Osteocyte (in vitro differentiated cells): Measurements from ENCODE around the gene ERBB3. TPM values are rescaled to one million over a fixed set of nuclear protein-coding genes. Genes with fewer than 3 reads are reported as not detected.

ENCODE experiments used
- DNase-seq: peaks from one replicate; pipeline ENCODE4 v3.0.0; 2021; ENCODE audit warnings: mixed read lengths; ENCODE audit not compliant: unreplicated experiment; ENCODE audit errors: extremely low spot score
- H3K27ac Mint-ChIP-seq: one replicate; pipeline ENCODE4 v1.8.0; 2021; ENCODE audit warnings: mild to moderate bottlenecking, mixed read lengths; ENCODE audit not compliant: unreplicated experiment
- H3K27me3 Mint-ChIP-seq: one replicate; pipeline ENCODE4 v1.8.0; 2021; ENCODE audit warnings: mixed read lengths; ENCODE audit not compliant: unreplicated experiment
- H3K36me3 Mint-ChIP-seq: one replicate; pipeline ENCODE4 v1.8.0; 2021; ENCODE audit warnings: mixed read lengths; ENCODE audit not compliant: unreplicated experiment
- H3K4me1 Mint-ChIP-seq: one replicate; pipeline ENCODE4 v1.8.0; 2021; ENCODE audit warnings: mixed read lengths; ENCODE audit not compliant: unreplicated experiment
- H3K4me3 Mint-ChIP-seq: one replicate; pipeline ENCODE4 v1.8.0; 2021; ENCODE audit warnings: mild to moderate bottlenecking, moderate library complexity, mixed read lengths; ENCODE audit not compliant: unreplicated experiment
- H3K9me3 Mint-ChIP-seq: one replicate; pipeline ENCODE4 v1.8.0; 2021; ENCODE audit warnings: mixed read lengths; ENCODE audit not compliant: unreplicated experiment
- total RNA-seq: library from RNA; stranded (reverse); gene quantifications from 2 replicates; pipeline ENCODE4 v1.2.1, GENCODE V29; 2021
- TF ChIP-seq, protein P1 (sequence below): fragments of 200-600 bp; sonication (generic); IDR thresholded peaks from 2 replicates; pipeline ENCODE4 v1.5.0; 2021; ENCODE audit warnings: antibody characterized with exemption, mild to moderate bottlenecking, moderate library complexity

Gene ERBB3
- total RNA-seq, 1 donor from 2014 or later, result 1.2 TPM

DNA sequence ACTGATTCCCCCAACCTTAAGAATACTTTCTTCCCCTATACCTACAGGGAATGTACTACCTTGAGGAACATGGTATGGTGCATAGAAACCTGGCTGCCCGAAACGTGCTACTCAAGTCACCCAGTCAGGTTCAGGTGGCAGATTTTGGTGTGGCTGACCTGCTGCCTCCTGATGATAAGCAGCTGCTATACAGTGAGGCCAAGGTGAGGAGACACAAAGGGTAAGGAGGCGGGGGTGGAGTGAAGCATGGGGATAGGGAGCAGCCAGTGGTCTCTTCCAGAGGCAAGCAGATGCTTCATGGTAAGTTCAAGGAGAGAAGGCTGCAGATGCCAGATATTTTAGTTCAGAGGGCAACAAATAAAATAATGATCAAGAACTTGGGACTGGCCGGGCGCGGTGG, 17.8 kb downstream of the ERBB3 start:
- H3K27me3 Mint-ChIP-seq, result peaks cover 8% of the 10 kb centered on the region

DNA sequence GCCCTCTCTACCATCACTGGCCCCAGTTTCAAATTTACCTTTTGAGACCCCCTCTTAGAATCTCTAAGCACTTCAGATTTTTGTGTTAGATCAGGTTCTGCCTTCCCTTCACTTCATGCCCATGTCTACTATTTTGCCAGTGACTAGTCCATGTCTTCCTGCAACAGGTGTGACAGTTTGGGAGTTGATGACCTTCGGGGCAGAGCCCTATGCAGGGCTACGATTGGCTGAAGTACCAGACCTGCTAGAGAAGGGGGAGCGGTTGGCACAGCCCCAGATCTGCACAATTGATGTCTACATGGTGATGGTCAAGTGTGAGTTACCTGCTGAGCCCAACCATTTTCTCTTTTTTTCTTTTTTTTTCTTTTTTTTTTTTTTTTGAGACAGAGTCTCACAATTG, 18.6 kb downstream of the ERBB3 start:
- TF ChIP-seq, protein P1, sequence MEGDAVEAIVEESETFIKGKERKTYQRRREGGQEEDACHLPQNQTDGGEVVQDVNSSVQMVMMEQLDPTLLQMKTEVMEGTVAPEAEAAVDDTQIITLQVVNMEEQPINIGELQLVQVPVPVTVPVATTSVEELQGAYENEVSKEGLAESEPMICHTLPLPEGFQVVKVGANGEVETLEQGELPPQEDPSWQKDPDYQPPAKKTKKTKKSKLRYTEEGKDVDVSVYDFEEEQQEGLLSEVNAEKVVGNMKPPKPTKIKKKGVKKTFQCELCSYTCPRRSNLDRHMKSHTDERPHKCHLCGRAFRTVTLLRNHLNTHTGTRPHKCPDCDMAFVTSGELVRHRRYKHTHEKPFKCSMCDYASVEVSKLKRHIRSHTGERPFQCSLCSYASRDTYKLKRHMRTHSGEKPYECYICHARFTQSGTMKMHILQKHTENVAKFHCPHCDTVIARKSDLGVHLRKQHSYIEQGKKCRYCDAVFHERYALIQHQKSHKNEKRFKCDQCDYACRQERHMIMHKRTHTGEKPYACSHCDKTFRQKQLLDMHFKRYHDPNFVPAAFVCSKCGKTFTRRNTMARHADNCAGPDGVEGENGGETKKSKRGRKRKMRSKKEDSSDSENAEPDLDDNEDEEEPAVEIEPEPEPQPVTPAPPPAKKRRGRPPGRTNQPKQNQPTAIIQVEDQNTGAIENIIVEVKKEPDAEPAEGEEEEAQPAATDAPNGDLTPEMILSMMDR, result no peak
- Mint-ChIP-seq H3K4me1 (peaks cover 6% of the 10 kb centered on the region), H3K9me3 (no peaks in the 10 kb centered on the region), H3K36me3 (no peaks in the 10 kb centered on the region), H3K4me3 (no peak overlapping the region), H3K27me3 (peaks cover 8% of the 10 kb centered on the region), H3K27ac (no peak overlapping the region)
- no peak for DNase-seq

More for the DNA sequence above, 17.8 kb downstream of the ERBB3 start:
- TF ChIP-seq, protein P1, result no peak
- H3K36me3 Mint-ChIP-seq, result no peaks in the 10 kb centered on the region
- H3K9me3 Mint-ChIP-seq, result peaks cover 3% of the 10 kb centered on the region
- H3K4me3 Mint-ChIP-seq, result no peak overlapping the region
- H3K27ac Mint-ChIP-seq, result no peak overlapping the region
- no peak for DNase-seq
- H3K4me1 Mint-ChIP-seq, result no peaks in the 10 kb centered on the region

DNA sequence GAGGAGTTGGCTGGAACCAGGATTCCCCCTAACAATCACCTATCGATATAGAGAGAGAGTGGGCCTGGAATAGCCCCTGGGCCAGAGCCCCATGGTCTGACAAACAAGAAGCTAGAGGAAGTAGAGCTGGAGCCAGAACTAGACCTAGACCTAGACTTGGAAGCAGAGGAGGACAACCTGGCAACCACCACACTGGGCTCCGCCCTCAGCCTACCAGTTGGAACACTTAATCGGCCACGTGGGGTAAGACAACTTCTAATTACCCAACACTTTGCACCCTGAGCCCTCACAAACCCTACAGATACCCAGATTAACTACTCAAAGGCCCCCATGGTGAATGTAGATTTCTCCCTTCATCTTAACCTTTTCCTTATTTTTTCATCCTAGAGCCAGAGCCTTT, 19.8 kb downstream of the ERBB3 start:
- H3K4me1 Mint-ChIP-seq, result peaks cover 16% of the 10 kb centered on the region
- no peak overlapping the region for H3K27ac Mint-ChIP-seq
- TF ChIP-seq, protein P1, result no peak
- no peak for DNase-seq
- no peak overlapping the region for H3K4me3 Mint-ChIP-seq
- H3K9me3 Mint-ChIP-seq, result no peaks in the 10 kb centered on the region
- peaks cover 8% of the 10 kb centered on the region for H3K27me3 Mint-ChIP-seq
- H3K36me3 Mint-ChIP-seq, result no peaks in the 10 kb centered on the region

DNA sequence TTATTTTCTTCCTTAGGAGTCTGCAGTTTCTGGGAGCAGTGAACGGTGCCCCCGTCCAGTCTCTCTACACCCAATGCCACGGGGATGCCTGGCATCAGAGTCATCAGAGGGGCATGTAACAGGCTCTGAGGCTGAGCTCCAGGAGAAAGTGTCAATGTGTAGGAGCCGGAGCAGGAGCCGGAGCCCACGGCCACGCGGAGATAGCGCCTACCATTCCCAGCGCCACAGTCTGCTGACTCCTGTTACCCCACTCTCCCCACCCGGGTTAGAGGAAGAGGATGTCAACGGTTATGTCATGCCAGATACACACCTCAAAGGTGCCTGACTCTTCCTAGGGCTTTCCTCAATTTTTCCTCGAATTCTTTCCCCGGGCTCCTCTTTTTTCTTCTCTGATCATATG, 21.1 kb downstream of the ERBB3 start:
- no peak for DNase-seq
- Mint-ChIP-seq H3K4me3 (no peak overlapping the region), H3K27me3 (peaks cover 5% of the 10 kb centered on the region), H3K9me3 (no peaks in the 10 kb centered on the region), H3K27ac (no peak overlapping the region), H3K4me1 (peaks cover 24% of the 10 kb centered on the region), H3K36me3 (no peaks in the 10 kb centered on the region)
- TF ChIP-seq, protein P1, result no peak

DNA sequence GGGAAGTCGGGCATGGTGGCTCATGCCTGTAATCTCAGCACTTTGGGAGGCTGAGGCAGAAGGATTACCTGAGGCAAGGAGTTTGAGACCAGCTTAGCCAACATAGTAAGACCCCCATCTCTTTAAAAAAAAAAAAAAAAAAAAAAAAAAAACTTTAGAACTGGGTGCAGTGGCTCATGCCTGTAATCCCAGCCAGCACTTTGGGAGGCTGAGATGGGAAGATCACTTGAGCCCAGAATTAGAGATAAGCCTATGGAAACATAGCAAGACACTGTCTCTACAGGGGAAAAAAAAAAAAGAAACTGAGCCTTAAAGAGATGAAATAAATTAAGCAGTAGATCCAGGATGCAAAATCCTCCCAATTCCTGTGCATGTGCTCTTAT, 22.7 kb downstream of the ERBB3 start:
- no peak overlapping the region for H3K4me3 Mint-ChIP-seq
- H3K9me3 Mint-ChIP-seq, result no peaks in the 10 kb centered on the region
- H3K36me3 Mint-ChIP-seq, result peaks cover 8% of the 10 kb centered on the region
- no peaks in the 10 kb centered on the region for H3K27me3 Mint-ChIP-seq
- no peak for DNase-seq
- no peak overlapping the region for H3K27ac Mint-ChIP-seq
- H3K4me1 Mint-ChIP-seq, result peaks cover 30% of the 10 kb centered on the region
- TF ChIP-seq, protein P1, result no peak
